GM12875 (cell line): ENCODE results near the gene NKPD1.

Experiments
- H3K4me3 ChIP-seq: one replicate; pipeline ENCODE4 v1.5.1; 2011; ENCODE audit warnings: low read depth, low read length, control low read depth
- CTCF ChIP-seq: IDR thresholded peaks from 2 replicates; pipeline ENCODE4 v1.5.1; 2011; ENCODE audit warnings: low read depth, mild to moderate bottlenecking, control low read depth, inconsistent platforms, low read length, moderate library complexity, borderline replicate concordance; ENCODE audit not compliant: insufficient read depth

Gene NKPD1

GRCh38 chr19:45115809-45116615 is 44.8 kb downstream of the NKPD1 start:
- H3K4me3 ChIP-seq, result no peak overlapping the region
- TF ChIP-seq CTCF, result no peak

GRCh38 chr19:45114116-45114515 is 46.7 kb downstream of the NKPD1 start:
- TF ChIP-seq CTCF, result no peak
- no peak overlapping the region for H3K4me3 ChIP-seq

- H3K4me3 ChIP-seq, result no peak overlapping the region
These were observed 47.2 kb downstream of the NKPD1 start for GRCh38 chr19:45113628-45114027.

GRCh38 chr19:45112111-45112827 is 48.5 kb downstream of the NKPD1 start:
- 0 out of 2 replicates have a peak, but pooled peaks have one; percentile 7 for TF ChIP-seq CTCF
- no peak overlapping the region for H3K4me3 ChIP-seq

More at GRCh38 chr19:45113628-45114027, 47.2 kb downstream of the NKPD1 start:
- TF ChIP-seq CTCF, result no peak
